Activated T-cell treated with anti-CD3 and anti-CD28 coated beads, Interleukin-2, amount 50 U/mL, for 4 hours (primary cell): ENCODE measurements around the gene PRDM7. TPM values are rescaled to one million over a fixed set of nuclear protein-coding genes. Genes with fewer than 3 reads are reported as not detected.
"Not testable (repeated sequence)": the region's sequence is repeated elsewhere in the genome, so short reads cannot be mapped to it uniquely, and the experiment has no call there.

ENCODE experiments used
- ATAC-seq, 2 donors: fragments of 200-7000 bp; cut with Tn5 transposase; one replicate each; pipeline ENCODE4 v1.10.0; 2021
- DNase-seq: peaks from one replicate; pipeline ENCODE4 v3.0.0-alpha.2; 2020
- H3K27me3 Mint-ChIP-seq: one replicate; pipeline ENCODE4 v1.8.0; 2021; ENCODE audit warnings: low read depth, mixed read lengths
- H3K36me3 Mint-ChIP-seq: one replicate; pipeline ENCODE4 v1.8.0; 2022; ENCODE audit warnings: mixed read lengths; ENCODE audit not compliant: insufficient read depth
- H3K4me1 Mint-ChIP-seq: one replicate; pipeline ENCODE4 v1.8.0; 2021; ENCODE audit warnings: low read depth, mixed read lengths
- H3K4me3 Mint-ChIP-seq: one replicate; pipeline ENCODE4 v1.8.0; 2021; ENCODE audit warnings: mild to moderate bottlenecking, moderate library complexity, mixed read lengths
- H3K9me3 Mint-ChIP-seq: one replicate; pipeline ENCODE4 v1.8.0; 2021; ENCODE audit warnings: mixed read lengths
- total RNA-seq, 3 donors: library from RNA; stranded (reverse); gene quantifications; one replicate each; pipeline ENCODE4 v1.2.1, GENCODE V29; 2021

The PRDM7 gene
- total RNA-seq: not detected

- peak within 1 kb of the TSS; percentile 81 for H3K4me3 Mint-ChIP-seq
- peaks cover 14% of the 10 kb centered on the region for H3K27me3 Mint-ChIP-seq
- H3K36me3 Mint-ChIP-seq: no peaks in the 10 kb centered on the region
- peaks cover 26% of the 10 kb centered on the region for H3K4me1 Mint-ChIP-seq
- ATAC-seq (peak; percentile 96), DNase-seq (peak; percentile 97)
- H3K9me3 Mint-ChIP-seq: no peaks in the 10 kb centered on the region
Observed at GRCh38 chr16:90077240-90077756, at the start of gene PRDM7. Gene PRDM7, minus strand, starts transcription at chr16:90077331. Its CDS starts 1,421 bp downstream, at chr16:90075910.

DNA sequence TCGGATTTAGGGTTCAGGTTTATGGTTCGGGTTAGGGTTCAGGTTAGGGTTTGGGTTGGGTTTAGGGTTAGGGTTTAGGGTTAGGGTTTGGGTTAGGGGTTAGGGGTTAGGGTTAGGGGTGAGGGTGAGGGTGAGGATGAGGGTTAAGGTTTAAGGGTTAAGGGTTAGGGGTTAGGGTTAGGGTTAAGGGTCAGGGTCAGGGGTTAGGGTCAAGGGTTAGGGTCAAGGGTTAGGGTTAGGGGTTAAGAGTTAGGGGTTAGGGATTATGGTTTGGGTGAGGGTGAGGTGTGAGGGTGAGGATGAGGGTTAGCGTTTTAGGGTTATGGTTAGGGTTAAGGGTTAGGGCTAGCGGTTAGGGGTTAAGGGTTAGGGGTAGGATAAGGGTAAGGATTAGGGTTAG lies 44.7 kb upstream of the PRDM7 start:
- H3K9me3 Mint-ChIP-seq, H3K4me3 Mint-ChIP-seq, DNase-seq, ATAC-seq, H3K4me1 Mint-ChIP-seq, H3K27me3 Mint-ChIP-seq, H3K36me3 Mint-ChIP-seq: not testable (repeated sequence)

- H3K36me3 Mint-ChIP-seq, H3K4me3 Mint-ChIP-seq, H3K27me3 Mint-ChIP-seq, ATAC-seq, H3K9me3 Mint-ChIP-seq, DNase-seq, H3K4me1 Mint-ChIP-seq: not testable (repeated sequence)
Observed at GRCh38 chr16:90107617-90108016, 30.5 kb upstream of the PRDM7 start.

DNA sequence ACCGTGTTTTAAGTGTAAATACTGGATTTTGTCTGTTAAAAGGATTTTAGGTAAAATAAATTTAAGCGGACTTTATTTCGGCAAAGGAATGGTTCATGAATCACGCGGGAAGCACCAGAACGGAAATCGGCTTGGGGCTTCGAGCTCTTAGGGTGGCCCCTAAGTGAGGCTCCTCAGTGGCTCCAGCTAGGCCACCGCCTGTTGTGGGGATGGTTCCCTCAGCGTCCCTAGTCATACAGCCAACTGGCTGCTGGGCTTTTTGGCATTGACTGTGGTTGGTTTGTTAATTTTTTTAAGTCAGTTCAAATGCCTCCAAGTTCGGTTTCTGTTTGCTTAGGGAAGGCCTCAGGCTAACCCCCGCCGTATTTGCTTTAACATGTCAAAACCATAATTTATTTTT lies 29.9 kb upstream of the PRDM7 start:
- DNase-seq, H3K27me3 Mint-ChIP-seq, H3K4me3 Mint-ChIP-seq, H3K9me3 Mint-ChIP-seq, ATAC-seq, H3K4me1 Mint-ChIP-seq, H3K36me3 Mint-ChIP-seq: not testable (repeated sequence)

- H3K27me3 Mint-ChIP-seq, H3K4me1 Mint-ChIP-seq, H3K36me3 Mint-ChIP-seq, H3K4me3 Mint-ChIP-seq, H3K9me3 Mint-ChIP-seq: not testable (repeated sequence)
- peak; percentile 71 for DNase-seq
- peak; percentile 94 to 99 for ATAC-seq
Observed at GRCh38 chr16:90106271-90106670, 29.1 kb upstream of the PRDM7 start.

GRCh38 chr16:90104725-90105124 lies 27.6 kb upstream of the PRDM7 start:
- not testable (repeated sequence) for ATAC-seq, DNase-seq, H3K27me3 Mint-ChIP-seq, H3K9me3 Mint-ChIP-seq, H3K4me1 Mint-ChIP-seq, H3K4me3 Mint-ChIP-seq, H3K36me3 Mint-ChIP-seq

DNA sequence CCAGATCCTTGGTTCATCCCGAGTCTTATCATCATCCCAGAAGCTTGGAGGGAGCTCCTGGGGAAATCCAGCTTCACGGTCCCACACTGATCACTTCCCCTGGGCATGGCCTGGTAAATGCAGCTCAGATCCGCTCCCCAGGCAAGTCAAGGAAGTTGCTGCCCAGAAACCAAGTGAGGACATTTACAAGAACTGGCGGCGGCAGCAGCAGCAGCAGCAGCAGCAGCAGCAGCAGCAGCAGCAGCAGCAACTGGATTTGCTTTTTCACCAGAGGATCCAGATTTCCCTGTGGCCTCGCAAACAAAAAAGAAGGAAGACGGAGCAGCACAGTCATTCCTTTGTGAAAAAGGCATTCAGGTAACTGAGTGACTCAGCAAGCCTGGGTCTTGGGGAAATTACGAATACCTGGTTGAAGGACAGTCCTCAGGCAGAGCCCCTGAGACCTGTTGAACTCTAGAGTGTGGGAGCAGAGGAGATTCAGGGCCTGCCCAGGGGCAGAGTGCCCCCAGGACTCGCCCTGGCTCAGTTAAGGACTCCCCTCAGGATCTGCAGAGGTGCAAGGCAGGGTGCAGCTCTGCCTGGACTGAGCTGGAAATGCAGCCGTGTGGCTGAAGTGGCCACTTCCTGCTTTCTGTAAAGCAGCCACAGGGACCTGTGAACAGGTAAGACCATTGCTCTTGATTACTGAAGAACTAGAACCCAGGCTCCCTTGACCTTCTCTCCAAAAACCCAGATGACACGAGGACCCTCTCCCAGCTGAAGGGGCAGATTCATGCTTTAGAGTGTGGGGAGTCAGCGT lies 25.2 kb upstream of the PRDM7 start:
- not testable (repeated sequence) for DNase-seq, H3K27me3 Mint-ChIP-seq, H3K4me1 Mint-ChIP-seq, H3K4me3 Mint-ChIP-seq, H3K9me3 Mint-ChIP-seq, ATAC-seq, H3K36me3 Mint-ChIP-seq

- H3K9me3 Mint-ChIP-seq, H3K4me1 Mint-ChIP-seq, H3K27me3 Mint-ChIP-seq, DNase-seq, H3K36me3 Mint-ChIP-seq, ATAC-seq, H3K4me3 Mint-ChIP-seq: not testable (repeated sequence)
Observed at GRCh38 chr16:90101332-90101731, 24.2 kb upstream of the PRDM7 start.

GRCh38 chr16:90100790-90101189 lies 23.7 kb upstream of the PRDM7 start:
- not testable (repeated sequence) for DNase-seq, H3K36me3 Mint-ChIP-seq, ATAC-seq, H3K27me3 Mint-ChIP-seq, H3K4me1 Mint-ChIP-seq, H3K9me3 Mint-ChIP-seq, H3K4me3 Mint-ChIP-seq

- not testable (repeated sequence) for DNase-seq, H3K27me3 Mint-ChIP-seq, H3K4me3 Mint-ChIP-seq, H3K9me3 Mint-ChIP-seq, H3K4me1 Mint-ChIP-seq, ATAC-seq, H3K36me3 Mint-ChIP-seq
Observed at GRCh38 chr16:90100229-90100628, 23.1 kb upstream of the PRDM7 start.

GRCh38 chr16:90098936-90099335 lies 21.8 kb upstream of the PRDM7 start:
- H3K36me3 Mint-ChIP-seq, H3K4me1 Mint-ChIP-seq, H3K9me3 Mint-ChIP-seq, H3K4me3 Mint-ChIP-seq, H3K27me3 Mint-ChIP-seq, DNase-seq, ATAC-seq: not testable (repeated sequence)

DNA sequence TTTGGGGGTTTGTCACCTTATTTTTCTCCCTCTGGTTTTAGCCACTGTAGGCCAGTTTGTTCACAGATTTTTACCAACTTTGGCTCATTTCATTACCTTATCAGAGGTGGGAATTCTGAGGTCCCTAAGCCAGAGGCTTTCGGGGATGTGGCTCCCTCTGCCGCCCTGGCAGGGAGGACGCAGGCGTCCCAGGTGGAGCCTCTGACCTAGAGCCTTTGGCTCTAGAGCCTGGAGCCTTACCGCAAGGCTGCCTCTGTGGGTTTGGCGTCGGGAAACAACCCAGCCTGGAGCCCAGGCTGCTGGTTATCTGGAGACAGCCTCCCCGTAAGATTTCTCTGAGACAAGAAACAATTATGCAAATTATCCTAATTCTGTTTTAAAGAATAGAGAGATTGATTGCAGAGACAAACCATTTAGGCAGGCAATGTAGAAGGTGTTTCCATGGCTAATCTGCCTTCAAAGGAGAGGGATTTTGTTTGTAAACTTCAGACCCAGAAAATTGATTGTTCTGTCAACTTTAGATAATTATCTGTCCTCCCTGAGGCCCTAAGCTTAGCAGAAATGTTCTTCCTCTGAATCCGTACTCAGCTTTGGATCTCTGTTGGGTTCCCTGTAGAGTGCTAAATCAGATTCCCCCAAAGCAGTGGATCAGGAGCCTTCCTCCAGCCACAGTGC lies 20.0 kb upstream of the PRDM7 start:
- H3K36me3 Mint-ChIP-seq, ATAC-seq, H3K4me3 Mint-ChIP-seq, DNase-seq, H3K9me3 Mint-ChIP-seq, H3K4me1 Mint-ChIP-seq, H3K27me3 Mint-ChIP-seq: not testable (repeated sequence)

- not testable (repeated sequence) for H3K9me3 Mint-ChIP-seq, H3K36me3 Mint-ChIP-seq, DNase-seq, ATAC-seq, H3K27me3 Mint-ChIP-seq, H3K4me1 Mint-ChIP-seq, H3K4me3 Mint-ChIP-seq
Observed at GRCh38 chr16:90094791-90095190, 17.7 kb upstream of the PRDM7 start.

- H3K36me3 Mint-ChIP-seq, H3K4me3 Mint-ChIP-seq, ATAC-seq, H3K9me3 Mint-ChIP-seq, H3K27me3 Mint-ChIP-seq, H3K4me1 Mint-ChIP-seq, DNase-seq: not testable (repeated sequence)
Observed at GRCh38 chr16:90094296-90094695, 17.2 kb upstream of the PRDM7 start.

DNA sequence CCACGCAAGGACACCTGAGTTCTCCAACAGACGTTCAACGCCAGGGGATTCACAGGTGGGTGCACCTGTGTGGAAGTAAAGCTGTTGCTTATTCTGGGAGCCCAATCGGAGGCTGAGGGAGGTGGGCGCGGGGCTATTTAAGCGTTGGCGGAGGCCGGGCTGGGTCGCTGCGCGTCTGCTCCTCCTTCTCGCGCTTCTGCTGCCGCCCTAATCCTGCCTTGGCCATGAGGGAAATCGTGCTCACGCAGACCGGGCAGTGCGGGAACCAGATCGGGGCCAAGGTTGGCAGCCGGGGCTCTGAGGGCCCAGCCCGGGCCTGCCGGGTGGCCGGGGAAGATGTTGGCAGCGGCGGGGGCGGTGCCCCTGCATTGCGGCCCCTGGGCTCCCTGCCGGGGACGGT lies 16.7 kb upstream of the PRDM7 start:
- not testable (repeated sequence) for H3K4me1 Mint-ChIP-seq, H3K27me3 Mint-ChIP-seq, H3K36me3 Mint-ChIP-seq, H3K4me3 Mint-ChIP-seq, H3K9me3 Mint-ChIP-seq, ATAC-seq, DNase-seq
